HG03139 (cell line): ENCODE results near the gene NLN.
"Not testable (repeated sequence)": the region's sequence is repeated elsewhere in the genome, so short reads cannot be mapped to it uniquely, and the experiment has no call there.

Experiments used
- ATAC-seq: cut with Tn5 transposase; IDR thresholded peaks from one replicate; pipeline ENCODE4 v1.9.1; 2021; ENCODE audit not compliant: unreplicated experiment

Gene NLN

GRCh38 chr5:65866837-65867521 lies 145.0 kb downstream of the NLN start:
- no peak for ATAC-seq

GRCh38 chr5:65867542-65868195 lies 145.7 kb downstream of the NLN start:
- ATAC-seq: no peak

- no peak for ATAC-seq
Observed at GRCh38 chr5:65868509-65868908, 146.5 kb downstream of the NLN start.

- no peak for ATAC-seq
Observed at GRCh38 chr5:65871182-65871581, 149.2 kb downstream of the NLN start.

GRCh38 chr5:65871776-65872175 lies 149.8 kb downstream of the NLN start:
- ATAC-seq: not testable (repeated sequence)

GRCh38 chr5:65873181-65873750 lies 151.3 kb downstream of the NLN start:
- ATAC-seq: no peak

- no peak for ATAC-seq
Observed at GRCh38 chr5:65874241-65874640, 152.2 kb downstream of the NLN start.

GRCh38 chr5:65876496-65876895 lies 154.5 kb downstream of the NLN start:
- no peak for ATAC-seq

- ATAC-seq: no peak
Observed at GRCh38 chr5:65876970-65877369, 155.0 kb downstream of the NLN start.
